ENCODE data around the gene PGD. TPM values are rescaled to one million over a fixed set of nuclear protein-coding genes. Genes with fewer than 3 reads are reported as not detected.

PGD gene
- total RNA-seq, 1 experiment from 2014 or later = 162 TPM

DNA sequence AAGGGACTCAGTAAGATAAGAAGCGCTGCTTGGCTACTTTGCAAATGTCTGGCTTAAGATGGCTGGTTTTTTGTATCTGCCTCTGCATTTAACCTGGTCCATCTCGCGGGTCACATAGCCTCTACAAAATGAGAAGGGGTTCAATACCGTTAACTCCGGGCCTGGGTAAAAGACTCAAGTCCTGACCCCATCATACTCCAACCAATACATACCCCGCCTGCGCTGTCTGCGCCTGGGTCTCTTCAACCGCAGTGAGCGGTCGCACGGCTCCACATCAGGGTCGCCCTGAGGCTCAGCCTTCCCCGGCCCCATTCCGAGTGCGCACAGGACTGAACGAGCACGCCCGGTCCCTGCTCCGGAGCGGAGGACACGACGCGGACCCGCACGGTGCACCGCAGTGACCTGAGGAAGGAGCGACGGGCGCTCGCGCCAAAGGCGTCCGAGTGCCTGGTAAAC, 558 bp upstream of the PGD start:
- peaks cover 35% of the 10 kb centered on the region for H3K79me2 ChIP-seq (ENCODE audit: low read length)
- TSS peak; percentile 33 for BruUV-seq (replicated peaks)

DNA sequence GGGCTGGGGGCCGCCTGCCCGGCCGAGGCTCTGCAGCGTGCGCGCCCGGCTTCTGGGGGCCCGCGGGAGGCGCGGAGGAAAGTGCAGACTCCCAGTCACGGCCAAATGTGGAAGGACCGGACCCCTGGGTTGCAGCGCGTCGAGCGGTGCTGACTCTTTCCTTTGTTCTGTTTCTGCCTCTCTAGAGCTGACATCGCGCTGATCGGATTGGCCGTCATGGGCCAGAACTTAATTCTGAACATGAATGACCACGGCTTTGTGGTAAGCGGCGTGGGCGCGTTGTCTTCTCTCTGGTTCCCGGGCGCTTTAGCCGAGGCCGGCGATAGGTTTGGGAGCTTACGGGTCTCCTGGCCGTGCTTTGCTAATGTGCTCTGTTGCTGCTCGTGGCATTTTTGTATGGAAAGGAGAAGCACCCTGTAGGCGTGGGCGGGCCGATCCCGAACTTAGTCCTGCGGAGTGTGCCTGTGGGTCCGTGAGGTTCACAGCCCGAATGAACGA, 629 bp downstream of the PGD start:
- H3K4me3 ChIP-seq (ENCODE audit: low read length) = peak overlapping the region; percentile 95
- CTCF ChIA-PET = interaction anchor here (1.1 kb wide), 1 partner anchor 12 kb away, joined by 3 read pairs; no protein-coding TSS in a partner anchor
- TF ChIP-seq, protein P1, sequence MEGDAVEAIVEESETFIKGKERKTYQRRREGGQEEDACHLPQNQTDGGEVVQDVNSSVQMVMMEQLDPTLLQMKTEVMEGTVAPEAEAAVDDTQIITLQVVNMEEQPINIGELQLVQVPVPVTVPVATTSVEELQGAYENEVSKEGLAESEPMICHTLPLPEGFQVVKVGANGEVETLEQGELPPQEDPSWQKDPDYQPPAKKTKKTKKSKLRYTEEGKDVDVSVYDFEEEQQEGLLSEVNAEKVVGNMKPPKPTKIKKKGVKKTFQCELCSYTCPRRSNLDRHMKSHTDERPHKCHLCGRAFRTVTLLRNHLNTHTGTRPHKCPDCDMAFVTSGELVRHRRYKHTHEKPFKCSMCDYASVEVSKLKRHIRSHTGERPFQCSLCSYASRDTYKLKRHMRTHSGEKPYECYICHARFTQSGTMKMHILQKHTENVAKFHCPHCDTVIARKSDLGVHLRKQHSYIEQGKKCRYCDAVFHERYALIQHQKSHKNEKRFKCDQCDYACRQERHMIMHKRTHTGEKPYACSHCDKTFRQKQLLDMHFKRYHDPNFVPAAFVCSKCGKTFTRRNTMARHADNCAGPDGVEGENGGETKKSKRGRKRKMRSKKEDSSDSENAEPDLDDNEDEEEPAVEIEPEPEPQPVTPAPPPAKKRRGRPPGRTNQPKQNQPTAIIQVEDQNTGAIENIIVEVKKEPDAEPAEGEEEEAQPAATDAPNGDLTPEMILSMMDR (conservative IDR thresholded peaks at IDR 0.05; ENCODE audit: low read depth, low read length) = no peak
- TF ChIP-seq EZH2 (IDR thresholded peaks at IDR 0.05; ENCODE audit: low read length, unreplicated experiment) = no peak
- no peak for TF ChIP-seq EZH2phosphoT487 (IDR thresholded peaks at IDR 0.05; ENCODE audit: borderline replicate concordance, low read length)
- H3K9me3 ChIP-seq (ENCODE audit: low read length) = no peaks in the 10 kb centered on the region
- peaks cover 21% of the 10 kb centered on the region for H3K4me1 ChIP-seq (ENCODE audit: insufficient read depth, low read length)
- DNase-seq (no peak), ATAC-seq (peak; percentile 5)
- H3F3A ChIP-seq (ENCODE audit: low read length, unreplicated experiment) = peaks cover 2% of the 10 kb centered on the region
- peak overlapping the region; percentile 58 for H2AFZ ChIP-seq (ENCODE audit: low read length)
- BruUV-seq (replicated peaks) = no TSS peak
- H3K9me2 ChIP-seq (replicated peaks; ENCODE audit: low read length) = no peaks in the 10 kb centered on the region
- H3K79me2 ChIP-seq (ENCODE audit: low read length) = peaks cover 41% of the 10 kb centered on the region
- intact Hi-C loops (cut with micrococcal nuclease) = no loop called here
- H3K27ac ChIP-seq (ENCODE audit: low read length) = peak overlapping the region; percentile 97
- peak overlapping the region; percentile 99 for H3K4me2 ChIP-seq (ENCODE audit: low read length)
- H4K20me1 ChIP-seq (ENCODE audit: low read length) = peaks cover 25% of the 10 kb centered on the region
- POLR2A ChIA-PET (ENCODE audit: unreplicated experiment) = interaction anchor here (0.7 kb wide), 1 partner anchor 114 kb away, joined by 4 read pairs; no protein-coding TSS in a partner anchor
- no peaks in the 10 kb centered on the region for H3K27me3 ChIP-seq (ENCODE audit: low read length)
- peaks cover 21% of the 10 kb centered on the region for H3K36me3 ChIP-seq (ENCODE audit: low read depth, low read length)
- peak overlapping the region; percentile 97 for H3K9ac ChIP-seq (ENCODE audit: low read length)

More for the DNA sequence above, 558 bp upstream of the PGD start:
- H3K4me1 ChIP-seq (ENCODE audit: insufficient read depth, low read length) = peaks cover 21% of the 10 kb centered on the region
- H3K36me3 ChIP-seq (ENCODE audit: low read depth, low read length) = peaks cover 10% of the 10 kb centered on the region
- DNase-seq (no peak), ATAC-seq (no peak; the same call in 1 of the 2 replicates)
- intact Hi-C loops (cut with micrococcal nuclease) = loop anchor here (1.0 kb wide), 2 partner anchors 10 to 21 kb away; no protein-coding TSS in a partner anchor
- no peak for TF ChIP-seq EZH2 (IDR thresholded peaks at IDR 0.05; ENCODE audit: low read length, unreplicated experiment)
- no peak for TF ChIP-seq EZH2phosphoT487 (IDR thresholded peaks at IDR 0.05; ENCODE audit: borderline replicate concordance, low read length)
- TF ChIP-seq, protein P1 (conservative IDR thresholded peaks at IDR 0.05; ENCODE audit: low read depth, low read length) = no peak
- H3K27ac ChIP-seq (ENCODE audit: low read length) = peak overlapping the region; percentile 44
- peak overlapping the region; percentile 99 for H3K4me2 ChIP-seq (ENCODE audit: low read length)
- peaks cover 25% of the 10 kb centered on the region for H4K20me1 ChIP-seq (ENCODE audit: low read length)
- no peaks in the 10 kb centered on the region for H3K9me2 ChIP-seq (replicated peaks; ENCODE audit: low read length)
- no peaks in the 10 kb centered on the region for H3K27me3 ChIP-seq (ENCODE audit: low read length)
- ChIA-PET CTCF (interaction anchor here (0.6 to 1.1 kb wide), 2 partner anchors 11 to 40 kb away, joined by 3 to 4 read pairs; no protein-coding TSS in a partner anchor), POLR2A (ENCODE audit: unreplicated experiment) (interaction anchor here (0.6 kb wide), 2 partner anchors 11 to 20 kb away, joined by 6 to 7 read pairs; no protein-coding TSS in a partner anchor)
- peak overlapping the region; percentile 57; the same call in 1 of the 2 replicates for H3K9ac ChIP-seq (ENCODE audit: low read length)
- peak overlapping the region; percentile 98 for H2AFZ ChIP-seq (ENCODE audit: low read length)
- H3K9me3 ChIP-seq (ENCODE audit: low read length) = no peaks in the 10 kb centered on the region
- H3K4me3 ChIP-seq (ENCODE audit: low read length) = peak overlapping the region; percentile 95
- peaks cover 2% of the 10 kb centered on the region for H3F3A ChIP-seq (ENCODE audit: low read length, unreplicated experiment)

DNA sequence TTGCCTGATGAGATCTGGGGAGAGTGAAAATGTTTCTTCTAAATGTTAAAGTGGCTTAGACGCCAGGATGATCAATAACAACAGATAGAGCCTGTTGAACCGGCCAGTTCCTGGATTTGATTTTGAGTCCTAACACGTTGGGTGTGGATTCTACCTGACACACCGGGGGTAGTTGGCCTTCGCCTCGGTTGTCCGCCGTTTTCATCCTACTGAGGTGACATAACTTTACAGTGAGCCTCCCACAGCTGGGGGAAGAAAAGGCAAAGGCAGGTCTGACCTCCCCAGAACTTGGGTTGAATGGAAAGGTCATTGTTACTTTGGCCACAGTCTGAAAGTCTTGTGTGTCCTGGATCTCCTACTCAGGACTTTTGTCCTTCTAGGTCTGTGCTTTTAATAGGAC, 1.1 kb downstream of the PGD start:
- Histone ChIP-seq H3K79me2 (ENCODE audit: low read length) (peaks cover 41% of the 10 kb centered on the region), H3K4me1 (ENCODE audit: insufficient read depth, low read length) (peaks cover 21% of the 10 kb centered on the region)
- POLR2A ChIA-PET (ENCODE audit: unreplicated experiment) = no interaction called here

More for the DNA sequence above, 1.1 kb downstream of the PGD start:
- intact Hi-C loops (cut with micrococcal nuclease) = no loop called here
- H3K27me3 ChIP-seq (ENCODE audit: low read length) = no peaks in the 10 kb centered on the region
- H3K9ac ChIP-seq (ENCODE audit: low read length) = peak overlapping the region; percentile 97
- peaks cover 25% of the 10 kb centered on the region for H3K36me3 ChIP-seq (ENCODE audit: low read depth, low read length)
- H3F3A ChIP-seq (ENCODE audit: low read length, unreplicated experiment) = peaks cover 2% of the 10 kb centered on the region
- no peak overlapping the region for H2AFZ ChIP-seq (ENCODE audit: low read length)
- no peak for DNase-seq
- ATAC-seq = no peak
- H3K27ac ChIP-seq (ENCODE audit: low read length) = no peak overlapping the region
- H3K9me3 ChIP-seq (ENCODE audit: low read length) = no peaks in the 10 kb centered on the region
- H3K4me2 ChIP-seq (ENCODE audit: low read length) = peak overlapping the region; percentile 99
- H3K9me2 ChIP-seq (replicated peaks; ENCODE audit: low read length) = no peaks in the 10 kb centered on the region
- peaks cover 25% of the 10 kb centered on the region for H4K20me1 ChIP-seq (ENCODE audit: low read length)
- CTCF ChIA-PET = no interaction called here
- H3K4me3 ChIP-seq (ENCODE audit: low read length) = peak overlapping the region; percentile 95
- TF ChIP-seq EZH2 (IDR thresholded peaks at IDR 0.05; ENCODE audit: low read length, unreplicated experiment) (no peak), EZH2phosphoT487 (IDR thresholded peaks at IDR 0.05; ENCODE audit: borderline replicate concordance, low read length) (no peak)
- TF ChIP-seq, protein P1 (conservative IDR thresholded peaks at IDR 0.05; ENCODE audit: low read depth, low read length) = no peak
- no TSS peak for BruUV-seq (replicated peaks)
